GM23338 (cell line): Measurements from ENCODE around the gene ACVR2A. TPM values are rescaled to one million over a fixed set of nuclear protein-coding genes. Genes with fewer than 3 reads are reported as not detected.
A peak's percentile ranks its signal among the peaks of the same experiment; 100 is the strongest.

Experiments
- ATAC-seq: fragments of 200-7000 bp; cut with Tn5 transposase; 3 replicates; pipeline ENCODE4 v1.9.1; 2020
- DNase-seq: peaks from one replicate; pipeline ENCODE4 v3.0.0-alpha.2; 2015; ENCODE audit warnings: low spot score
- H2AFZ ChIP-seq: fragments of 200-600 bp; sonication (generic); 2 replicates; pipeline ENCODE4 v1.8.0; 2016; ENCODE audit warnings: antibody characterized with exemption, mild to moderate bottlenecking, moderate library complexity
- H3F3A ChIP-seq: fragments of 200-600 bp; sonication (generic); replicated peaks from 2 replicates; pipeline ENCODE4 v1.8.0; 2017; ENCODE audit warnings: antibody characterized with exemption, mixed run types, low read depth
- H3K27ac ChIP-seq: fragments of 200-600 bp; sonication (generic); 2 replicates; pipeline ENCODE4 v1.6.1; 2016; ENCODE audit warnings: low read depth
- H3K27me3 ChIP-seq: fragments of 200-600 bp; sonication (generic); 2 replicates; pipeline ENCODE4 v1.8.0; 2016; ENCODE audit warnings: mild to moderate bottlenecking, mixed run types, moderate library complexity; ENCODE audit not compliant: insufficient read depth
- H3K36me3 ChIP-seq: fragments of 200-600 bp; sonication (generic); 2 replicates; pipeline ENCODE4 v1.8.0; 2016; ENCODE audit warnings: mild to moderate bottlenecking; ENCODE audit not compliant: insufficient read depth
- H3K4me1 ChIP-seq: fragments of 200-600 bp; sonication (generic); 2 replicates; pipeline ENCODE4 v1.8.0; 2016; ENCODE audit warnings: mild to moderate bottlenecking, moderate library complexity; ENCODE audit not compliant: insufficient read depth
- H3K4me2 ChIP-seq: fragments of 200-600 bp; sonication (generic); 2 replicates; pipeline ENCODE4 v1.7.1; 2017; ENCODE audit warnings: mixed run types
- H3K4me3 ChIP-seq: fragments of 200-600 bp; sonication (generic); 2 replicates; pipeline ENCODE4 v1.6.1; 2016; ENCODE audit warnings: mixed run types
- H3K79me2 ChIP-seq: fragments of 200-600 bp; sonication (generic); replicated peaks from 2 replicates; pipeline ENCODE4 v1.8.0; 2017; ENCODE audit warnings: mild to moderate bottlenecking; ENCODE audit not compliant: insufficient read depth
- H3K9me2 ChIP-seq: fragments of 200-600 bp; sonication (generic); 2 replicates; pipeline ENCODE4 v1.8.0; 2017; ENCODE audit not compliant: insufficient read depth
- H4K20me1 ChIP-seq: fragments of 200-600 bp; sonication (generic); replicated peaks from 2 replicates; pipeline ENCODE4 v1.8.0; 2017; ENCODE audit warnings: mild to moderate bottlenecking; ENCODE audit not compliant: insufficient read depth
- H3K27ac Mint-ChIP-seq: 2 replicates; pipeline ENCODE4 v1.8.0; 2020; ENCODE audit warnings: inconsistent platforms, mild to moderate bottlenecking, moderate library complexity, mixed read lengths
- H3K27me3 Mint-ChIP-seq: 3 replicates; pipeline ENCODE4 v1.8.0; 2022; ENCODE audit warnings: low read depth, mild to moderate bottlenecking, moderate library complexity, mixed read lengths, inconsistent platforms; ENCODE audit not compliant: insufficient read depth, poor library complexity
- H3K36me3 Mint-ChIP-seq: 3 replicates; pipeline ENCODE4 v1.8.0; 2021; ENCODE audit warnings: low read depth, mild to moderate bottlenecking, inconsistent platforms, moderate library complexity, mixed read lengths
- H3K4me1 Mint-ChIP-seq: 3 replicates; pipeline ENCODE4 v1.8.0; 2020; ENCODE audit warnings: mild to moderate bottlenecking, inconsistent platforms, mixed read lengths
- H3K4me3 Mint-ChIP-seq: 3 replicates; pipeline ENCODE4 v1.8.0; 2021; ENCODE audit warnings: moderate library complexity, mild to moderate bottlenecking, inconsistent platforms, mixed read lengths
- H3K9me3 Mint-ChIP-seq: 3 replicates; pipeline ENCODE4 v1.8.0; 2020; ENCODE audit warnings: moderate library complexity, mild to moderate bottlenecking, inconsistent platforms, mixed read lengths
- CREB1 ChIP-seq: fragments of 250-450 bp; sonication (Bioruptor Pico); IDR thresholded peaks from 2 replicates; pipeline ENCODE4 v1.5.0; 2020; ENCODE audit warnings: low read depth, mild to moderate bottlenecking, moderate library complexity
- ETS1 ChIP-seq: IDR thresholded peaks from 2 replicates; pipeline ENCODE4 v1.6.1; 2016; ENCODE audit warnings: antibody characterized with exemption
- EZH2 ChIP-seq: fragments of 200-600 bp; sonication (generic); IDR thresholded peaks from one replicate; pipeline ENCODE4 v1.8.0; 2017; ENCODE audit warnings: antibody characterized with exemption, mild to moderate bottlenecking, low read depth; ENCODE audit not compliant: unreplicated experiment
- EZH2phosphoT487 ChIP-seq: fragments of 200-600 bp; sonication (generic); IDR thresholded peaks from one replicate; pipeline ENCODE4 v1.8.1; 2018; ENCODE audit warnings: antibody characterized with exemption; ENCODE audit not compliant: unreplicated experiment
- JUNB ChIP-seq: IDR thresholded peaks from one replicate; pipeline ENCODE4 v1.6.1; 2016; ENCODE audit warnings: antibody characterized with exemption; ENCODE audit not compliant: unreplicated experiment
- NANOG ChIP-seq: IDR thresholded peaks from 2 replicates; pipeline ENCODE4 v1.6.1; 2016; ENCODE audit warnings: antibody characterized with exemption, borderline replicate concordance
- POLR2AphosphoS5 ChIP-seq: IDR thresholded peaks from 2 replicates; pipeline ENCODE4 v1.6.1; 2016; ENCODE audit warnings: antibody characterized with exemption, low read depth
- REST ChIP-seq: IDR thresholded peaks from one replicate; pipeline ENCODE4 v1.6.1; 2018; ENCODE audit warnings: antibody characterized with exemption; ENCODE audit not compliant: unreplicated experiment
- STAT1 ChIP-seq: IDR thresholded peaks from one replicate; pipeline ENCODE4 v1.6.1; 2016; ENCODE audit warnings: antibody characterized with exemption; ENCODE audit not compliant: unreplicated experiment
- ZNF114 ChIP-seq: fragments of 250-450 bp; sonication (Bioruptor Pico); IDR thresholded peaks from 2 replicates; pipeline ENCODE4 v1.5.0; 2020; ENCODE audit warnings: mild to moderate bottlenecking, moderate library complexity
- ZNF331 ChIP-seq: fragments of 250-450 bp; sonication (Bioruptor Pico); IDR thresholded peaks from 2 replicates; pipeline ENCODE4 v1.5.0; 2020; ENCODE audit warnings: low read depth, mild to moderate bottlenecking, moderate library complexity
- polyA plus RNA-seq: library from polyadenylated mRNA; unstranded; fragments of >200 nt; fragmentation: Nextera tagmentation; extraction: Ambion mirVana; gene quantifications from 2 replicates; pipeline ENCODE4 v1.2.1, GENCODE V29; 2016
- total RNA-seq: library from RNA; depleted of rRNA; stranded (reverse); fragments of >200 nt; shearing (Covaris generic); gene quantifications from 2 replicates; pipeline ENCODE4 v1.2.3, GENCODE V29; 2014
- TF ChIP-seq, protein P1 (sequence below): fragments of 250-450 bp; sonication (Bioruptor Pico); IDR thresholded peaks from 2 replicates; pipeline ENCODE4 v1.5.0; 2020; ENCODE audit warnings: mild to moderate bottlenecking, moderate library complexity
- TF ChIP-seq, protein P2 (sequence below), 2 experiments: fragments of 200-600 bp in 1 of 2; sonication (generic) in 1 of 2; conservative IDR thresholded peaks; 2 replicates each; pipeline versions ENCODE4 v1.5.1 to v1.6.1; 2016 to 2017; ENCODE audit warnings: antibody characterized with exemption in 2 of 2, low read depth in 2 of 2, mild to moderate bottlenecking in 2 of 2, moderate library complexity in 1 of 2

ACVR2A gene
- total and polyA plus RNA-seq, 2 experiments from 2014 or later = 11.8 to 15.6 TPM

- H3K9me3 Mint-ChIP-seq = no peaks in the 10 kb centered on the region
- Histone ChIP-seq H4K20me1 (no peaks in the 10 kb centered on the region; the same call in 1 of the 2 replicates), H3K79me2 (peaks cover 37% of the 10 kb centered on the region), H3K4me1 (peaks cover 39% of the 10 kb centered on the region), H3K27ac (peak overlapping the region; percentile 98), H3K4me3 (peak overlapping the region; percentile 78), H3K9me2 (no peaks in the 10 kb centered on the region), H3K27me3 (no peaks in the 10 kb centered on the region), H3K4me2 (peak overlapping the region; percentile 95), H3F3A (0 out of 2 replicates have a peak, but pooled peaks cover 4% of the 10 kb centered on the region), H3K36me3 (no peaks in the 10 kb centered on the region), H2AFZ (peak overlapping the region; percentile 88)
- H3K36me3 Mint-ChIP-seq = no peaks in the 10 kb centered on the region
- H3K27ac Mint-ChIP-seq = peak overlapping the region; percentile 96
- peak overlapping the region; percentile 87 for H3K4me3 Mint-ChIP-seq
- TF ChIP-seq EZH2phosphoT487 = no peak
- TF ChIP-seq, protein P1, sequence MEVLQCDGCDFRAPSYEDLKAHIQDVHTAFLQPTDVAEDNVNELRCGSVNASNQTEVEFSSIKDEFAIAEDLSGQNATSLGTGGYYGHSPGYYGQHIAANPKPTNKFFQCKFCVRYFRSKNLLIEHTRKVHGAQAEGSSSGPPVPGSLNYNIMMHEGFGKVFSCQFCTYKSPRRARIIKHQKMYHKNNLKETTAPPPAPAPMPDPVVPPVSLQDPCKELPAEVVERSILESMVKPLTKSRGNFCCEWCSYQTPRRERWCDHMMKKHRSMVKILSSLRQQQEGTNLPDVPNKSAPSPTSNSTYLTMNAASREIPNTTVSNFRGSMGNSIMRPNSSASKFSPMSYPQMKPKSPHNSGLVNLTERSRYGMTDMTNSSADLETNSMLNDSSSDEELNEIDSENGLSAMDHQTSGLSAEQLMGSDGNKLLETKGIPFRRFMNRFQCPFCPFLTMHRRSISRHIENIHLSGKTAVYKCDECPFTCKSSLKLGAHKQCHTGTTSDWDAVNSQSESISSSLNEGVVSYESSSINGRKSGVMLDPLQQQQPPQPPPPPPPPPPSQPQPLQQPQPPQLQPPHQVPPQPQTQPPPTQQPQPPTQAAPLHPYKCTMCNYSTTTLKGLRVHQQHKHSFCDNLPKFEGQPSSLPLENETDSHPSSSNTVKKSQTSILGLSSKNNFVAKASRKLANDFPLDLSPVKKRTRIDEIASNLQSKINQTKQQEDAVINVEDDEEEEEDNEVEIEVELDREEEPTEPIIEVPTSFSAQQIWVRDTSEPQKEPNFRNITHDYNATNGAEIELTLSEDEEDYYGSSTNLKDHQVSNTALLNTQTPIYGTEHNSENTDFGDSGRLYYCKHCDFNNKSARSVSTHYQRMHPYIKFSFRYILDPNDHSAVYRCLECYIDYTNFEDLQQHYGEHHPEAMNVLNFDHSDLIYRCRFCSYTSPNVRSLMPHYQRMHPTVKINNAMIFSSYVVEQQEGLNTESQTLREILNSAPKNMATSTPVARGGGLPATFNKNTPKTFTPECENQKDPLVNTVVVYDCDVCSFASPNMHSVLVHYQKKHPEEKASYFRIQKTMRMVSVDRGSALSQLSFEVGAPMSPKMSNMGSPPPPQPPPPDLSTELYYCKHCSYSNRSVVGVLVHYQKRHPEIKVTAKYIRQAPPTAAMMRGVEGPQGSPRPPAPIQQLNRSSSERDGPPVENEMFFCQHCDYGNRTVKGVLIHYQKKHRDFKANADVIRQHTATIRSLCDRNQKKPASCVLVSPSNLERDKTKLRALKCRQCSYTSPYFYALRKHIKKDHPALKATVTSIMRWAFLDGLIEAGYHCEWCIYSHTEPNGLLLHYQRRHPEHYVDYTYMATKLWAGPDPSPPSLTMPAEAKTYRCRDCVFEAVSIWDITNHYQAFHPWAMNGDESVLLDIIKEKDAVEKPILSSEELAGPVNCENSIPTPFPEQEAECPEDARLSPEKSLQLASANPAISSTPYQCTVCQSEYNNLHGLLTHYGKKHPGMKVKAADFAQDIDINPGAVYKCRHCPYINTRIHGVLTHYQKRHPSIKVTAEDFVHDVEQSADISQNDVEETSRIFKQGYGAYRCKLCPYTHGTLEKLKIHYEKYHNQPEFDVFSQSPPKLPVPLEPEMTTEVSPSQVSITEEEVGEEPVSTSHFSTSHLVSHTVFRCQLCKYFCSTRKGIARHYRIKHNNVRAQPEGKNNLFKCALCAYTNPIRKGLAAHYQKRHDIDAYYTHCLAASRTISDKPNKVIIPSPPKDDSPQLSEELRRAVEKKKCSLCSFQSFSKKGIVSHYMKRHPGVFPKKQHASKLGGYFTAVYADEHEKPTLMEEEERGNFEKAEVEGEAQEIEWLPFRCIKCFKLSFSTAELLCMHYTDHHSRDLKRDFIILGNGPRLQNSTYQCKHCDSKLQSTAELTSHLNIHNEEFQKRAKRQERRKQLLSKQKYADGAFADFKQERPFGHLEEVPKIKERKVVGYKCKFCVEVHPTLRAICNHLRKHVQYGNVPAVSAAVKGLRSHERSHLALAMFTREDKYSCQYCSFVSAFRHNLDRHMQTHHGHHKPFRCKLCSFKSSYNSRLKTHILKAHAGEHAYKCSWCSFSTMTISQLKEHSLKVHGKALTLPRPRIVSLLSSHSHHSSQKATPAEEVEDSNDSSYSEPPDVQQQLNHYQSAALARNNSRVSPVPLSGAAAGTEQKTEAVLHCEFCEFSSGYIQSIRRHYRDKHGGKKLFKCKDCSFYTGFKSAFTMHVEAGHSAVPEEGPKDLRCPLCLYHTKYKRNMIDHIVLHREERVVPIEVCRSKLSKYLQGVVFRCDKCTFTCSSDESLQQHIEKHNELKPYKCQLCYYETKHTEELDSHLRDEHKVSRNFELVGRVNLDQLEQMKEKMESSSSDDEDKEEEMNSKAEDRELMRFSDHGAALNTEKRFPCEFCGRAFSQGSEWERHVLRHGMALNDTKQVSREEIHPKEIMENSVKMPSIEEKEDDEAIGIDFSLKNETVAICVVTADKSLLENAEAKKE = no peak
- no peak for TF ChIP-seq EZH2
- no peak for TF ChIP-seq POLR2AphosphoS5
- no peak for TF ChIP-seq ETS1
- TF ChIP-seq JUNB = no peak
- TF ChIP-seq REST = no peak
- TF ChIP-seq CREB1 (CRISPR knock-in tag) = no peak
- no peak for TF ChIP-seq ZNF331 (CRISPR knock-in tag)
- TF ChIP-seq NANOG = no peak
- TF ChIP-seq ZNF114 (CRISPR knock-in tag) = no peak
- TF ChIP-seq, protein P2, sequence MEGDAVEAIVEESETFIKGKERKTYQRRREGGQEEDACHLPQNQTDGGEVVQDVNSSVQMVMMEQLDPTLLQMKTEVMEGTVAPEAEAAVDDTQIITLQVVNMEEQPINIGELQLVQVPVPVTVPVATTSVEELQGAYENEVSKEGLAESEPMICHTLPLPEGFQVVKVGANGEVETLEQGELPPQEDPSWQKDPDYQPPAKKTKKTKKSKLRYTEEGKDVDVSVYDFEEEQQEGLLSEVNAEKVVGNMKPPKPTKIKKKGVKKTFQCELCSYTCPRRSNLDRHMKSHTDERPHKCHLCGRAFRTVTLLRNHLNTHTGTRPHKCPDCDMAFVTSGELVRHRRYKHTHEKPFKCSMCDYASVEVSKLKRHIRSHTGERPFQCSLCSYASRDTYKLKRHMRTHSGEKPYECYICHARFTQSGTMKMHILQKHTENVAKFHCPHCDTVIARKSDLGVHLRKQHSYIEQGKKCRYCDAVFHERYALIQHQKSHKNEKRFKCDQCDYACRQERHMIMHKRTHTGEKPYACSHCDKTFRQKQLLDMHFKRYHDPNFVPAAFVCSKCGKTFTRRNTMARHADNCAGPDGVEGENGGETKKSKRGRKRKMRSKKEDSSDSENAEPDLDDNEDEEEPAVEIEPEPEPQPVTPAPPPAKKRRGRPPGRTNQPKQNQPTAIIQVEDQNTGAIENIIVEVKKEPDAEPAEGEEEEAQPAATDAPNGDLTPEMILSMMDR (conservative IDR thresholded peaks at IDR 0.05; ENCODE audit: low read depth in 2 of 2) = no peak
- no peak for TF ChIP-seq STAT1
- no peak for ATAC-seq
- H3K4me1 Mint-ChIP-seq = peaks cover 28% of the 10 kb centered on the region
- H3K27me3 Mint-ChIP-seq = peaks cover 3% of the 10 kb centered on the region
- DNase-seq = no peak
Measured at GRCh38 chr2:147843391-147843863, 1.4 kb upstream of the ACVR2A start.
